ENCODE results near the gene WIPF2.
"Not testable (repeated sequence)": the region's sequence is repeated elsewhere in the genome, so short reads cannot be mapped to it uniquely, and the experiment has no call there.

The WIPF2 gene

DNA sequence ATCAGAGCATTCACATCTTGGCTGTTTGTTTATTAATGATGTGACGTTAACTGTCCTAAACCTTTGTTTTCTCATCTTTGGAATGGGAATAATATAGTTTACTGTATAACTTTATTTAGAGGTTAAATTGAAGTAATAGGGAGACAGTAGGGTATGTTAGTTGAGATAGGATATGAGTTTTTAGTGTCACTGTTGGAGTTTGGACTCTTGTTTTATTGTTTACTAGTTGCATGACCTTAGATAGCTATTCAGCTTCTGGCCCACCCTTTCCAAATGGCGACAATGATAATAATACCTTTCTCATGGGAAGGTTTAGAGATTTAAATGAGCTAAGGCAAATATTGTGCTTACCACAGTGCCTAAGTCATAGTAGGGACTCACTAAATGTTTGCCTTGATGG, 40.4 kb downstream of the WIPF2 start:
- FAIRE-seq = no peak

DNA sequence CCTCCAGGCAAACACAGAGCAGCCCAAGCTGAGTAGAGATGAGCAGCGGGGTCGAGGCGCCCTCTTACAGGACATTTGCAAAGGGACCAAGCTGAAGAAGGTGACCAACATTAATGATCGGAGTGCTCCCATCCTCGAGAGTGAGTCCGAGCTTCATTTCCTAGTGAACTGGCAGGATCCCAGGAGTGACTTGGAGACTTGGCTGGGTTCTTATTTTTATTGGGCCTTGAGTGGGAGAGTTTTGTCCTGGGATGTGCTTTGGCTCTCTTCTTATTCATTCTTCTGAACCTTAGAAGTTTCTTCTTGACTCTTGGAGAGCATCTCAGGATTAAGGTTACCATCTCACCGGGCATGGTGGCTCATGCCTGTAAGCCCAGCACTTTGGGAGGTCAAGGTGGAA, 41.4 kb downstream of the WIPF2 start:
- FAIRE-seq = no peak

GRCh38 chr17:40264458-40265185, 45.5 kb downstream of the WIPF2 start:
- no peak for FAIRE-seq

GRCh38 chr17:40265337-40265736, 46.2 kb downstream of the WIPF2 start:
- no peak for FAIRE-seq

DNA sequence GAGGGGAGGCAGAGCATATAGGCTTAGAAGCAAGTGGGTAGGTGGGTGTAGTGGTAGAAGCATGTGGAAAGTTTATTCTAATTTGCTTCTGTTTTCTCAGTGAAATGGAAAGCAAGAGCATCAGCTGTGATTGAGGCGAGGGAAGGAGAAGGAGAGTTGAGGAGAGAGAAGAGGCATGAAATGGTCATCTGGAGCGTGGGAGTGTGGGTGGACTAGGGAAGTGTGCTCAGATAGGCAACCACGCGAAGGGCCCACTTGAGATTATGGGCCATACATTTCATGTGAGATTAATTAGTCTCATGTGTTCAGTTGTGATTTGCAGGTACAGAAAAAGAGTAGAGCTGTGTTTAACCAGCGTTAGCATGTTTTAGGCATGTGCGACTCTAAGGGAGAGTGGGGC, 47.8 kb downstream of the WIPF2 start:
- no peak for FAIRE-seq

GRCh38 chr17:40268141-40268712, 49.1 kb downstream of the WIPF2 start:
- no peak for FAIRE-seq

DNA sequence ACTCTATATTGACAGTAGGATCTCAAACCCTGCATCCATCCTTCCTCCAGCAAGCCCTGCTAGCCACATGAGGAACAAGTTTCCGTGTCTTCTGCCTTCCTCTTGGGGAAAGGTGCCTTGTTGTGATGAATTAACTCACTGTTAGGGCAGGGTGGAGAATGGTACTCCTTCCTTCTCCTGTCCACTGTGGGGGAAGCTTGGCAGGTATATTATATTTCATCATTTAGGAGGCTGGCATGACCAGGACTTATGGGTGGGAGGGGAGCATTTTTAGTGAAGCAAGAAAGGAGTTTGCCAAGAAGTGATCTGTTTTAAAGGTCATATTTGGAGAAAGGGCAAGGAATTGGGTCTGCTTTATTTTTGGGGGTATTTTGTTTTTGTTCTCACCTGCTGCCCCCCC, 59.3 kb downstream of the WIPF2 start:
- no peak for FAIRE-seq

DNA sequence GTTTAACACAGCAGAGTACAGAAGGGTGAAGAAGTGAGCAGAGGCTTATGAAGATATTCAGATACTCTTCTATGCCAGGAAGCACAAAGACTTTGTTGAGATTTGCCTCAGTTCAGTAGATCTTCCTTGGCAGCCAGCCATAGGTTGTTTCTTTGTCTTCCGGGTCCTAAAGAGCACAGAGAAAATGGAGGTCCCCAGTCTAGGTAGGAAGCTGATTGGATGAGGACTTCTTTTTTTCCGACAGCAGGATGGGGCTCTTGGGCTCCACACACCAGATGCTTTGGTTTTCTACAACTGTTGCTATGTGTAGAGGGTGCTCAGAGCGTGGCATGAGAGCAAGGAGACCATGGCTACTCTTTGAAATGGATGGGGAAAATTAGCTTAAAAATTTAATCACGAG, 60.3 kb downstream of the WIPF2 start:
- no peak for FAIRE-seq

DNA sequence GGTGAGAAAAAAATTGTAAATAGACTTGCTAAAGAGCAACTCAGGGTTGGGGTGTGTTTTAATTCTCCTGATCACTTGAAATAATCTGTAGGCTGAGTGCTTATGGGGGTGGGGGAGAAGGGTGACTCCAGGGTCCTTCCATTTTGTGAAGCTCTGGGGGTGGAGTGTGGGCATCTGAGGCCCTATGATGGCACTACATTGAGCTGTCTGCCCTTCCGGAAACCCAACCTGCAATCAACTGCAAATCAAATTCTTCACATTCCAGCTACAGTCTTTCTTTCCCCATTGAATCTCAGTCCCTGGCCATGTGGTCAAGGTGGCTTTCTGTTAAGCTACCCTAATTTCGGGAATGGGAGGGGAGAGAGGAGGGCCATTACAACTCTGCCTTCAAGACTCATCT, 62.6 kb downstream of the WIPF2 start:
- FAIRE-seq = no peak

DNA sequence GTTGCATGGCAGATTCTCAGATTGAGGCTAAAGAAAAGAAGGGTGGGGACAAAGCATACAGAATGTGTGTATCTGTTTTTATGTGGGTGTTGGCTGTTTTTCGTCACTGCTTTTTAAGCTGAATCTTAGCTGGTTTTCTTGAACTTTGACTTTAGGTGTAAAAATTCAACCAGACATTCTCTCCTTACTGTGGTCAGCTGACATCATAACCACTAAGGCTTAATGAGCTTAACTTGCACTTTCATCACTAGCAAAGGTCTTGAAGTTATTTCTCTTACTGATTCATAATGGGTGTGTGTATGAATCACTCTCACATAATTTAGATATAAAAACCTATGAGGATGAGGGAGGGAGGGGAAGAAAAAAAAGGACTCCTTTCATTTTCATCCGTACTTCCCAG, 64.6 kb downstream of the WIPF2 start:
- FAIRE-seq = no peak

GRCh38 chr17:40284085-40284713, 65.1 kb downstream of the WIPF2 start:
- no peak for FAIRE-seq

DNA sequence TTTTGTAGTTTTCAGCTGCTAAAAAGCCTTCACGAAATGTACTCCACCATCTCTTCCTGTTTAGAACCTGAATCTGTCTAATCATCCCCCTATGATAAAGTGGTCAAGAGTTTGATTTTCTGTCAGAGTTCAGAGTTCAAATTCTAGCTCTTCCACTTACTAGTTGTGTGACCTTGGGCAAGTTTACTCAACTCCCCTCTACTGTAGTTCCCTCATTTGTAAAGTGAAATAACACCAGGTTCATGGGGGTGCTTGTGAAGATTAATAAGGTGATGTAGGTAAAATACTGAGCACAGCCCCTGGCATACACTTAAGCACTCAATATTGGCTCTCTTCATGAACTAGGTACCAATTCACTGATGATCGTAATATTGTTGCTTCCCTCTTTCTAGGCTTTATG, 67.4 kb downstream of the WIPF2 start:
- no peak for FAIRE-seq

GRCh38 chr17:40287159-40287493, 68.0 kb downstream of the WIPF2 start:
- FAIRE-seq = no peak

GRCh38 chr17:40287494-40288369, 68.6 kb downstream of the WIPF2 start, which contains the start of gene CDC6:
TSS of gene CDC6 (plus strand) at chr17:40287879. CDS start at chr17:40289421, 1,542 bp downstream.
- FAIRE-seq = peak; percentile 98

- FAIRE-seq = no peak
Observed at GRCh38 chr17:40290629-40291280, 71.7 kb downstream of the WIPF2 start.

DNA sequence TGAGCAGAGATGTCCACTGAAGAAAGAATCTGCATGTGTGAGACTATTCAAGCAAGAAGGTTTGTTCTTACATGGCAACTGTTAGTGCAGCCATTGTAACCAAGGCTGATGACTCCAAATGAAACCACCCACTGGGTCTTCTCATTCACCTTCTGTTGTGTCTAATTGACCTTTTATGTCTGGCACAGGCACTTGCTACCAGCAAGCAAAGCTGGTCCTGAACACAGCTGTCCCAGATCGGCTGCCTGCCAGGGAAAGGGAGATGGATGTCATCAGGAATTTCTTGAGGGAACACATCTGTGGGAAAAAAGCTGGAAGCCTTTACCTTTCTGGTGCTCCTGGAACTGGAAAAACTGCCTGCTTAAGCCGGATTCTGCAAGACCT, 72.2 kb downstream of the WIPF2 start:
- no peak for FAIRE-seq

DNA sequence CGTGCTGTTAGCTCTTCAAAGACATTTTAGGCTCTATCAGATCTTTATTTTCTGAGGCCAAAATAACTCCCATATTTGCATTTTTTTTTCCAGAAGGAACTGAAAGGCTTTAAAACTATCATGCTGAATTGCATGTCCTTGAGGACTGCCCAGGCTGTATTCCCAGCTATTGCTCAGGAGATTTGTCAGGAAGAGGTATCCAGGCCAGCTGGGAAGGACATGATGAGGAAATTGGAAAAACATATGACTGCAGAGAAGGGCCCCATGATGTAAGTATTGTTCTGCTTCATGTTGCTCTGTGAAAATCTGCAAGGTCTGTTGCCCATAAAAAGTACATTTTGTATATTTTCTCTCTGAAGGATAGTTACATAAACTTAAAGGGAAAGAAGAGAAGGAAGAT, 74.3 kb downstream of the WIPF2 start:
- FAIRE-seq = no peak

DNA sequence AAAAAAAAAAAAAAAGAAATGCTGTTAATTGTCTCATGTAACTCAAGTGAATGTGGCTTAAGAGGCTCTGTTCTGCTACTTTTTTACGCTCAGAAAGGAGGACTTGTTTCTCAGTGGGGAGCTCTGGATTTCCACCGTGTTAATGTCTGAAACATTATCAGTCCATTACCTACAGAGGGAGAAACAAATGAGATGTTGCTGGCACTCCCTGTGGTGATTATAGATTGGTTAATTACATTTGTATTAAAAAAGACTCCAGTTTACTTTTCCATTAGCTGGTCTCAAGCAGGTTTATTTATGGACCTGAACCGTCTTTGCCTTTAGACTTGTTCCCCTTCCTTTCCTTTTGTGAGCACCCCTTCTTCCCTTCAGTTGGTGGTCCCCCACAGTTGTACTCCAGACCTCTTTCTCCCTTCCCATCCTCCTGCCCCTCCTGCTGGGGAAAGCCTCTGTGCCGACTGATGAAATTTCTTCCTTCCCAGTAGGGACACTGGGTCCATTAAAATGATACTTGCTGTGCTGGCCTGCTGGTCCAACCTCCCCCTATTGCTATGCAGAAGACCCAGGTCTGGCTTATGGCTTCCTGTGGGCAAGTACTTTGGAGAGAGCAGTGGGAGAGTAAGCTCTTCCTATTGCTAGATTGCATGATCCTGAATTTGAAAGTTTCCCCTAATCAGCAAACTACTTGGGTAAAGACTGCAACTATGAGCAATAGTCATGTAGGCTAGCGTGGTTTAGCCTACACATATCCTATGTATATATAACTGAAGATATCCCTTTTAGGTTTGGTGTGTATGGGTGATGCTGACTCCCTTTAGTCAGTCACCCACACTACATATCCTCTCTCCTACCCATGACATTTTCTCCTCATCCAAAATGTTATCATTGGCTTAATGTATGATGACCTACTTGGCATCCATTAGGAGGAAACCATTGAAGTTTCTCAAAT, 76.7 kb downstream of the WIPF2 start:
- no peak for FAIRE-seq

DNA sequence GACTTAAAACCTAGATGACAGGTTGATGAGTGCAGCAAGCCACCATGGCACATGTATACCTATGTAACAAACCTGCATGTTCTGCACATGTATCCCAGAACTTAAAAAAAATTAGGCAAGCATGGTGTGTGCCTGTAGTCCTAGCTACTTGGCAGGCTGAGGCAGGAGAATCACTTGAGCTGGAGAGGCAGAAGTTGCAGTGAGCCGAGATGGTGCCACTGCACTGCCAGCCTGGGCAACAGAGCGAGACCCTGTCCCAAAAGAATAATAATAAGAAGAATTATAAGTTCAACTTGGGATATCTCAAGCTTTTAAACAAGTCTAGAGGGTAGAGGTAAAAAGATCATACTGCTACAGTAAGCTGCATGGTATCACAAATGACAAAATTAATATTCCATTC, 78.4 kb downstream of the WIPF2 start:
- no peak for FAIRE-seq

GRCh38 chr17:40298726-40299125, 79.6 kb downstream of the WIPF2 start:
- FAIRE-seq = no peak

- not testable (repeated sequence) for FAIRE-seq
Observed at GRCh38 chr17:40299159-40299757, 80.2 kb downstream of the WIPF2 start.
